Suprapubic skin (tissue), 4 donors: Measurements from ENCODE around the gene DBNDD1.

Source experiments
- POLR2A ChIP-seq, 2 donors: fragments of 450-650 bp; IDR thresholded peaks; one replicate each; pipeline ENCODE4 v1.6.1; 2017; ENCODE audit warnings: antibody characterized with exemption in 2 of 2, mild to moderate bottlenecking in 2 of 2, moderate library complexity in 2 of 2
- POLR2AphosphoS5 ChIP-seq, 3 donors: sonication (generic); formaldehyde crosslinking; IDR thresholded peaks; one replicate each; pipeline ENCODE4 v1.6.1; 2017; ENCODE audit warnings: antibody characterized with exemption in 3 of 3
- TF ChIP-seq, protein P1 (sequence below), 2 donors: fragments of 200-600 bp in 1 of 2; fragments of 450-650 bp in 1 of 2; sonication (generic) in 1 of 2; IDR thresholded peaks; one replicate each; pipeline ENCODE4 v1.5.1; 2016 to 2019; ENCODE audit warnings: antibody characterized with exemption in 2 of 2, mild to moderate bottlenecking in 1 of 2, moderate library complexity in 1 of 2

DNA sequence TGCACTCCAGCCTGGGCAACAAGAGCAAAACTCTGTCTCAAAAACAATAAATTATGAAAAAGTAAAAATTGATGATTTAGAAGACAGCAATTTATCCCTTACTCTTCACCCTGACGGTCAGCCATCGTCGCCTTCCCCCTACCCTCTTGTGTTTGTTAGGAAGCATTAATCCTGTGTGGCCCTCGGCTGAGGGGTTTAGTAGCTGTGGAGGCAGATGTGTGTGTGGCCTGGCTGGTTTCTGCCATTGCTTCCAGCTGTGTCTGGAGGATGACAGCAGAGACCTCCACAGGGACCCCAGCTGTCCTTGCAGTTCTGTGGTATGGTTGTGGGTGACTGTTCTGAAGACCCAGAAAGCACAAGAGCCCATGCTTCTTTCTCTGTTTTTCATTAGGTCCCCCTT lies 25.9 kb downstream of the DBNDD1 start:
- TF ChIP-seq, protein P1, sequence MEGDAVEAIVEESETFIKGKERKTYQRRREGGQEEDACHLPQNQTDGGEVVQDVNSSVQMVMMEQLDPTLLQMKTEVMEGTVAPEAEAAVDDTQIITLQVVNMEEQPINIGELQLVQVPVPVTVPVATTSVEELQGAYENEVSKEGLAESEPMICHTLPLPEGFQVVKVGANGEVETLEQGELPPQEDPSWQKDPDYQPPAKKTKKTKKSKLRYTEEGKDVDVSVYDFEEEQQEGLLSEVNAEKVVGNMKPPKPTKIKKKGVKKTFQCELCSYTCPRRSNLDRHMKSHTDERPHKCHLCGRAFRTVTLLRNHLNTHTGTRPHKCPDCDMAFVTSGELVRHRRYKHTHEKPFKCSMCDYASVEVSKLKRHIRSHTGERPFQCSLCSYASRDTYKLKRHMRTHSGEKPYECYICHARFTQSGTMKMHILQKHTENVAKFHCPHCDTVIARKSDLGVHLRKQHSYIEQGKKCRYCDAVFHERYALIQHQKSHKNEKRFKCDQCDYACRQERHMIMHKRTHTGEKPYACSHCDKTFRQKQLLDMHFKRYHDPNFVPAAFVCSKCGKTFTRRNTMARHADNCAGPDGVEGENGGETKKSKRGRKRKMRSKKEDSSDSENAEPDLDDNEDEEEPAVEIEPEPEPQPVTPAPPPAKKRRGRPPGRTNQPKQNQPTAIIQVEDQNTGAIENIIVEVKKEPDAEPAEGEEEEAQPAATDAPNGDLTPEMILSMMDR (IDR thresholded peaks at IDR 0.05), result no peak
- no peak for TF ChIP-seq POLR2AphosphoS5 (IDR thresholded peaks at IDR 0.05)
- no peak for TF ChIP-seq POLR2A (IDR thresholded peaks at IDR 0.05)
